GM12878 (cell line): Measurements from ENCODE around the gene RABL2A. TPM values are rescaled to one million over a fixed set of nuclear protein-coding genes. Genes with fewer than 3 reads are reported as not detected.
"Not testable (repeated sequence)": the region's sequence is repeated elsewhere in the genome, so short reads cannot be mapped to it uniquely, and the experiment has no call there.

Experiments used
- ATAC-seq: fragments of 200-7000 bp; cut with Tn5 transposase; 3 replicates; pipeline ENCODE4 v1.9.1; 2020; ENCODE audit warnings: mild to moderate bottlenecking, moderate library complexity
- BruUV-seq: library from RNA; stranded (reverse); fragments of 400-500 nt; replicated peaks from 2 replicates; lab custom pipeline; 2021; lab: Mats Ljungman, UMichigan
- CTCF ChIA-PET: fragments of 300-600 bp; sonication (Branson Sonifier 250); formaldehyde crosslinking; extraction: SDS; loops from one replicate; lab custom pipeline; 2021; ENCODE audit warnings: inconsistent platforms; lab: Yijun Ruan, JAX
- POLR2A ChIA-PET: fragments of 350-600 bp; formaldehyde crosslinking; extraction: SDS; loops from one replicate; lab custom pipeline; 2021; ENCODE audit warnings: inconsistent platforms; lab: Charles Lee
- RAD21 ChIA-PET: fragments of 300-600 bp; sonication (Branson Sonifier 250); formaldehyde crosslinking; loops from one replicate; lab custom pipeline; 2023; ENCODE audit warnings: antibody characterized with exemption; ENCODE audit not compliant: unreplicated experiment; lab: Charles Lee
- SMC1A ChIA-PET: fragments of 300-600 bp; sonication (Branson Sonifier 250); formaldehyde crosslinking; loops from one replicate; lab custom pipeline; 2023; ENCODE audit not compliant: unreplicated experiment, uncharacterized antibody; lab: Charles Lee
- DNase-seq: peaks from one replicate; pipeline ENCODE4 v3.0.0-alpha.2; 2011; ENCODE audit warnings: low read depth, low spot score
- FAIRE-seq: peaks from 3 replicates; lab custom pipeline; 2011; peaks lifted over from hg19 to GRCh38; lab: Jason Lieb, UNC
- H2AFZ ChIP-seq: 2 replicates; pipeline ENCODE4 v1.6.0; 2011; ENCODE audit warnings: low read depth, low read length, control low read depth; ENCODE audit not compliant: control insufficient read depth
- H3K27ac ChIP-seq: 2 replicates; pipeline ENCODE4 v1.5.1; 2011; ENCODE audit warnings: control low read depth; ENCODE audit not compliant: control insufficient read depth, insufficient read depth
- H3K27me3 ChIP-seq, 2 experiments: replicated peaks in 1 of 2; 2 replicates each; pipeline versions ENCODE4 v1.6.0 to v1.6.1; 2011; ENCODE audit warnings: low read length in 1 of 2; ENCODE audit not compliant: control insufficient read depth in 2 of 2, insufficient read depth in 2 of 2
- H3K36me3 ChIP-seq, 2 experiments: 2 replicates each; pipeline ENCODE4 v1.5.1; 2011; ENCODE audit warnings: low read length in 1 of 2; ENCODE audit not compliant: control insufficient read depth in 2 of 2, insufficient read depth in 2 of 2
- H3K4me1 ChIP-seq: 2 replicates; pipeline ENCODE4 v1.6.1; 2011; ENCODE audit warnings: mild to moderate bottlenecking, low read length, moderate library complexity, mixed read lengths; ENCODE audit not compliant: control insufficient read depth, insufficient read depth
- H3K4me2 ChIP-seq: 2 replicates; pipeline ENCODE4 v1.6.0; 2011; ENCODE audit warnings: control low read depth; ENCODE audit not compliant: control insufficient read depth, insufficient read depth
- H3K4me3 ChIP-seq: fragments of 200-600 bp; sonication (generic); 2 replicates; pipeline ENCODE4 v1.5.1; 2016
- H3K79me2 ChIP-seq: 2 replicates; pipeline ENCODE4 v1.6.0; 2011; ENCODE audit warnings: low read length; ENCODE audit not compliant: control insufficient read depth, insufficient read depth
- H3K9ac ChIP-seq: 2 replicates; pipeline ENCODE4 v1.8.0; 2011; ENCODE audit warnings: low read length, control low read depth, mixed read lengths; ENCODE audit not compliant: control insufficient read depth, insufficient read depth
- H3K9me3 ChIP-seq: replicated peaks from 3 replicates; pipeline ENCODE4 v1.5.1; 2011; ENCODE audit warnings: mild to moderate bottlenecking, low read length; ENCODE audit not compliant: control insufficient read depth, insufficient read depth
- H4K20me1 ChIP-seq: 2 replicates; pipeline ENCODE4 v1.6.0; 2011; ENCODE audit not compliant: control insufficient read depth, insufficient read depth
- CBX5 ChIP-seq: sonication (generic); IDR thresholded peaks from 2 replicates; pipeline ENCODE4 v1.6.1; 2016; ENCODE audit warnings: low read depth, moderate library complexity, mild to moderate bottlenecking, inconsistent platforms
- CREB1 ChIP-seq: IDR thresholded peaks from 2 replicates; pipeline ENCODE4 v1.6.1; 2012; ENCODE audit warnings: low read depth, mild to moderate bottlenecking, inconsistent platforms
- ETV6 ChIP-seq, 2 experiments: fragments of 450-650 bp in 1 of 2; IDR thresholded peaks in 1 of 2; conservative IDR thresholded peaks in 1 of 2; 2 replicates each; pipeline ENCODE4 v1.6.1; 2014; ENCODE audit warnings: antibody characterized with exemption in 1 of 2, borderline replicate concordance in 1 of 2, low read depth in 1 of 2, mild to moderate bottlenecking in 1 of 2, moderate library complexity in 1 of 2
- IKZF1 ChIP-seq: fragments of 450-650 bp; conservative IDR thresholded peaks from 2 replicates; pipeline ENCODE4 v1.6.1; 2017; ENCODE audit warnings: antibody characterized with exemption, mild to moderate bottlenecking
- RB1 ChIP-seq: fragments of 450-650 bp; formaldehyde crosslinking; IDR thresholded peaks from 2 replicates; pipeline ENCODE4 v1.6.1; 2017; ENCODE audit warnings: mild to moderate bottlenecking, borderline replicate concordance
- RELA ChIP-seq: fragments of 450-650 bp; IDR thresholded peaks from 2 replicates; pipeline ENCODE4 v1.8.0; 2014; ENCODE audit warnings: borderline replicate concordance; ENCODE audit not compliant: partially characterized antibody
- SMARCA5 ChIP-seq: fragments of 450-650 bp; IDR thresholded peaks from 2 replicates; pipeline ENCODE4 v1.6.1; 2017; ENCODE audit warnings: mild to moderate bottlenecking
- YY1 ChIP-seq: IDR thresholded peaks from 2 replicates; pipeline ENCODE4 v1.6.1; 2011; ENCODE audit warnings: low read depth, mild to moderate bottlenecking, low read length
- WGBS: methylation state at CpG from one replicate; pipeline ENCODE4 v1.1.6; 2016; ENCODE audit warnings: low lambda C conversion rate; ENCODE audit not compliant: insufficient replicate concordance, insufficient coverage; ENCODE audit errors: missing lambda C conversion rate; 5-methylcytosine and 5-hydroxymethylcytosine counted together
- in situ Hi-C: fragments of 300-500 bp; cut with MboI; formaldehyde crosslinking; loops from 9 replicates; pipeline ENCODE4 v1.14.3; 2018; ENCODE audit warnings: mixed read lengths
- intact Hi-C: fragments of 100-400 bp; cut with micrococcal nuclease; formaldehyde crosslinking; loops from one replicate; pipeline ENCODE4 v1.14.2; 2022; ENCODE audit not compliant: unreplicated experiment
- polyA plus RNA-seq, 11 experiments: library from polyadenylated mRNA; depleted of rRNA in 4 of 11; unstranded in 6 of 11; stranded (reverse) in 5 of 11; fragments of >200 nt; fragmentation: Nextera tagmentation in 4 of 11; fragmentation: Illumina TruSeq in 1 of 11; extraction: Ambion mirVana in 4 of 11; extraction: Trizol in 1 of 11; gene quantifications; 1 replicate in 1 of 11; 2 replicates in 10 of 11; pipeline versions ENCODE4 v1.2.1 to v1.2.3, GENCODE V29; 2011 to 2016; ENCODE audit warnings: inconsistent platforms in 2 of 11, missing spikeins in 2 of 11, low read depth in 1 of 11
- total RNA-seq, 4 experiments: library from RNA; depleted of rRNA in 3 of 4; stranded (reverse); fragments of >200 nt in 3 of 4; fragmentation: Illumina TruSeq in 1 of 4; extraction: Trizol in 1 of 4; gene quantifications; 2 replicates each; pipeline versions ENCODE4 v1.2.1 to v1.2.3, GENCODE V29; 2013 to 2021
- TF ChIP-seq, protein P1 (sequence below): fragments of 450-650 bp; IDR thresholded peaks from 2 replicates; pipeline ENCODE4 v1.6.1; 2018; ENCODE audit warnings: borderline replicate concordance, mild to moderate bottlenecking; ENCODE audit not compliant: partially characterized antibody
- TF ChIP-seq, protein P2 (sequence below): fragments of 450-650 bp; IDR thresholded peaks from 2 replicates; pipeline ENCODE4 v1.6.1; 2016; ENCODE audit warnings: mild to moderate bottlenecking
- TF ChIP-seq, protein P3 (sequence below): fragments of 450-650 bp; IDR thresholded peaks from 2 replicates; pipeline ENCODE4 v1.6.1; 2017; ENCODE audit warnings: mild to moderate bottlenecking, moderate library complexity

The RABL2A gene
- total and polyA plus RNA-seq, 10 of the 15 experiments (the other 5 are each of a cell fraction or from before 2014, with no cell fraction given), result 0.87 to 17.9 (median 9.7) TPM

DNA sequence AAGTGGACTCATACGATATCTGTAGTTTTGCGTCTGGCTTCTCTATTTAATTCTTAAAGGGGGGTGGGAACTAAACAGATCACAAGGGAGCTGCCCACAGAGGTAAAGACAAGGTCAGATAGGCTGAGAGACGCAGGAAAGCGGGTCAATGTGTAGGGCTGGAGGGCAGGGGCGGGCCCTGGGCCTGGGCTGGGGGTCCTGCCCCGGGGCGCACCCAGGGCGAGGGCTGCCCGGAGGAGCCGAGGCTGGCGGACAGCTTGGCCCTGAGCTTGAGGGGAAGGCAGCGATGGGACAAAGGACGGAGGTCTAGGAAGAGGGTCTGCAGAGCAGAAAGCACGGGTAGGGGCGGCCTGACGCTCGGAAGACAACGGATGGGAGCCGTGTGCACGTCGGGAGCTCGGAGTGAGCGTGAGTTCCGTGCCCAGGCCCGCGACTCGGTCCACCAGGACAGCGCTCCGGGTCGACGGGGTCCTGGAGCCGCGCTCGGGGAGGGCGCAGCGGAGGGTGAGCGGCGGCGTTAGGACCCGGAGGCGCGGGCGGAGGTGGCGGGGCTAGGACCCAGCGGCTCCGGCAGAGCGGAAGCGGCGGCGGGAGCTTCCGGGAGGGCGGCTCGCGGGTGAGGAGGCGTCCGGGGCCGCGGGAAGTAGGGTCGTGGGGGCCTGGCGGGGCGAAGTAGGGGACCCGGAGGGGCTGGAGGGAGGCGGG lies 43.4 kb upstream of the RABL2A start:
- DNase-seq, RAD21 ChIA-PET, CTCF ChIA-PET, H3K27me3 ChIP-seq, H3K4me1 ChIP-seq, in situ Hi-C loops, FAIRE-seq, H3K27ac ChIP-seq, H3K9me3 ChIP-seq, intact Hi-C loops, H3K79me2 ChIP-seq, BruUV-seq, ATAC-seq, SMC1A ChIA-PET, H3K36me3 ChIP-seq, H4K20me1 ChIP-seq: not testable (repeated sequence)
- peak overlapping the region; percentile 94 for H2AFZ ChIP-seq
- 3% methylated on average over 43 of the region's 63 CpGs for WGBS
- POLR2A ChIA-PET, result interaction anchor here (0.6 kb wide), 1 partner anchor 21 kb away, joined by 3 read pairs; no protein-coding TSS in a partner anchor
- peak overlapping the region; percentile 59; the same call in 1 of the 2 replicates for H3K9ac ChIP-seq
- H3K4me2 ChIP-seq, result peak overlapping the region; percentile 83
- peak overlapping the region; percentile 87 for H3K4me3 ChIP-seq
- TF ChIP-seq CBX5 (peak; percentile 80; the same call in 1 of the 2 replicates), RELA (peak; percentile 77), RB1 (peak; percentile 92; the same call in 1 of the 2 replicates), YY1 (peak; percentile 73), SMARCA5 (peak; percentile 92), IKZF1 (peak; percentile 77), ETV6 (conservative IDR thresholded peaks at IDR 0.05 in 1 of 2, IDR thresholded peaks at IDR 0.05 in 1 of 2; ENCODE audit: borderline replicate concordance in 1 of 2, low read depth in 1 of 2) (peak in 1 of 2 experiments; percentile 84; a peak in 2 of 4 replicates), CREB1 (peak; percentile 42; the same call in 1 of the 2 replicates)
- TF ChIP-seq, protein P1, sequence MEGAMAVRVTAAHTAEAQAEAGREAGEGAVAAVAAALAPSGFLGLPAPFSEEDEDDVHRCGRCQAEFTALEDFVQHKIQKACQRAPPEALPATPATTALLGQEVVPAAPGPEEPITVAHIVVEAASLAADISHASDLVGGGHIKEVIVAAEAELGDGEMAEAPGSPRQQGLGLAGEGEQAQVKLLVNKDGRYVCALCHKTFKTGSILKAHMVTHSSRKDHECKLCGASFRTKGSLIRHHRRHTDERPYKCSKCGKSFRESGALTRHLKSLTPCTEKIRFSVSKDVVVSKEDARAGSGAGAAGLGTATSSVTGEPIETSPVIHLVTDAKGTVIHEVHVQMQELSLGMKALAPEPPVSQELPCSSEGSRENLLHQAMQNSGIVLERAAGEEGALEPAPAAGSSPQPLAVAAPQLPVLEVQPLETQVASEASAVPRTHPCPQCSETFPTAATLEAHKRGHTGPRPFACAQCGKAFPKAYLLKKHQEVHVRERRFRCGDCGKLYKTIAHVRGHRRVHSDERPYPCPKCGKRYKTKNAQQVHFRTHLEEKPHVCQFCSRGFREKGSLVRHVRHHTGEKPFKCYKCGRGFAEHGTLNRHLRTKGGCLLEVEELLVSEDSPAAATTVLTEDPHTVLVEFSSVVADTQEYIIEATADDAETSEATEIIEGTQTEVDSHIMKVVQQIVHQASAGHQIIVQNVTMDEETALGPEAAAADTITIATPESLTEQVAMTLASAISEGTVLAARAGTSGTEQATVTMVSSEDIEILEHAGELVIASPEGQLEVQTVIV, result peak; percentile 93
- TF ChIP-seq, protein P2, sequence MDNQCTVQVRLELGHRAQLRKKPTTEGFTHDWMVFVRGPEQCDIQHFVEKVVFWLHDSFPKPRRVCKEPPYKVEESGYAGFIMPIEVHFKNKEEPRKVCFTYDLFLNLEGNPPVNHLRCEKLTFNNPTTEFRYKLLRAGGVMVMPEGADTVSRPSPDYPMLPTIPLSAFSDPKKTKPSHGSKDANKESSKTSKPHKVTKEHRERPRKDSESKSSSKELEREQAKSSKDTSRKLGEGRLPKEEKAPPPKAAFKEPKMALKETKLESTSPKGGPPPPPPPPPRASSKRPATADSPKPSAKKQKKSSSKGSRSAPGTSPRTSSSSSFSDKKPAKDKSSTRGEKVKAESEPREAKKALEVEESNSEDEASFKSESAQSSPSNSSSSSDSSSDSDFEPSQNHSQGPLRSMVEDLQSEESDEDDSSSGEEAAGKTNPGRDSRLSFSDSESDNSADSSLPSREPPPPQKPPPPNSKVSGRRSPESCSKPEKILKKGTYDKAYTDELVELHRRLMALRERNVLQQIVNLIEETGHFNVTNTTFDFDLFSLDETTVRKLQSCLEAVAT, result 0 out of 2 replicates have a peak, but pooled peaks have one; percentile 17
- TF ChIP-seq, protein P3, sequence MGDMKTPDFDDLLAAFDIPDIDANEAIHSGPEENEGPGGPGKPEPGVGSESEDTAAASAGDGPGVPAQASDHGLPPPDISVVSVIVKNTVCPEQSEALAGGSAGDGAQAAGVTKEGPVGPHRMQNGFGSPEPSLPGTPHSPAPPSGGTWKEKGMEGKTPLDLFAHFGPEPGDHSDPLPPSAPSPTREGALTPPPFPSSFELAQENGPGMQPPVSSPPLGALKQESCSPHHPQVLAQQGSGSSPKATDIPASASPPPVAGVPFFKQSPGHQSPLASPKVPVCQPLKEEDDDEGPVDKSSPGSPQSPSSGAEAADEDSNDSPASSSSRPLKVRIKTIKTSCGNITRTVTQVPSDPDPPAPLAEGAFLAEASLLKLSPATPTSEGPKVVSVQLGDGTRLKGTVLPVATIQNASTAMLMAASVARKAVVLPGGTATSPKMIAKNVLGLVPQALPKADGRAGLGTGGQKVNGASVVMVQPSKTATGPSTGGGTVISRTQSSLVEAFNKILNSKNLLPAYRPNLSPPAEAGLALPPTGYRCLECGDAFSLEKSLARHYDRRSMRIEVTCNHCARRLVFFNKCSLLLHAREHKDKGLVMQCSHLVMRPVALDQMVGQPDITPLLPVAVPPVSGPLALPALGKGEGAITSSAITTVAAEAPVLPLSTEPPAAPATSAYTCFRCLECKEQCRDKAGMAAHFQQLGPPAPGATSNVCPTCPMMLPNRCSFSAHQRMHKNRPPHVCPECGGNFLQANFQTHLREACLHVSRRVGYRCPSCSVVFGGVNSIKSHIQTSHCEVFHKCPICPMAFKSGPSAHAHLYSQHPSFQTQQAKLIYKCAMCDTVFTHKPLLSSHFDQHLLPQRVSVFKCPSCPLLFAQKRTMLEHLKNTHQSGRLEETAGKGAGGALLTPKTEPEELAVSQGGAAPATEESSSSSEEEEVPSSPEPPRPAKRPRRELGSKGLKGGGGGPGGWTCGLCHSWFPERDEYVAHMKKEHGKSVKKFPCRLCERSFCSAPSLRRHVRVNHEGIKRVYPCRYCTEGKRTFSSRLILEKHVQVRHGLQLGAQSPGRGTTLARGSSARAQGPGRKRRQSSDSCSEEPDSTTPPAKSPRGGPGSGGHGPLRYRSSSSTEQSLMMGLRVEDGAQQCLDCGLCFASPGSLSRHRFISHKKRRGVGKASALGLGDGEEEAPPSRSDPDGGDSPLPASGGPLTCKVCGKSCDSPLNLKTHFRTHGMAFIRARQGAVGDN, result 0 out of 2 replicates have a peak, but pooled peaks have one; percentile 33
